BE2C (cell line): Measurements from ENCODE around the gene FAM168B.

Source experiments
- DNase-seq: peaks from one replicate; pipeline ENCODE4 v3.0.0-alpha.2; 2020
- H3K27me3 ChIP-seq: fragments of 250-450 bp; sonication (Bioruptor Pico); 2 replicates; pipeline ENCODE4 v1.5.1; 2020; ENCODE audit warnings: mild to moderate bottlenecking
- H3K36me3 ChIP-seq: fragments of 250-450 bp; sonication (Bioruptor Pico); 2 replicates; pipeline ENCODE4 v1.5.1; 2020; ENCODE audit warnings: mild to moderate bottlenecking
- H3K4me1 ChIP-seq: fragments of 250-450 bp; sonication (Bioruptor Pico); 2 replicates; pipeline ENCODE4 v1.5.1; 2020
- H3K4me3 ChIP-seq: 2 replicates; pipeline ENCODE4 v1.5.1; 2011; ENCODE audit warnings: low read depth, low read length
- H3K9me3 ChIP-seq: fragments of 250-450 bp; sonication (Bioruptor Pico); 2 replicates; pipeline ENCODE4 v1.5.1; 2020
- CTCF ChIP-seq: IDR thresholded peaks from 2 replicates; pipeline ENCODE4 v1.5.1; 2012; ENCODE audit warnings: mild to moderate bottlenecking, low read depth, low read length

The FAM168B gene

DNA sequence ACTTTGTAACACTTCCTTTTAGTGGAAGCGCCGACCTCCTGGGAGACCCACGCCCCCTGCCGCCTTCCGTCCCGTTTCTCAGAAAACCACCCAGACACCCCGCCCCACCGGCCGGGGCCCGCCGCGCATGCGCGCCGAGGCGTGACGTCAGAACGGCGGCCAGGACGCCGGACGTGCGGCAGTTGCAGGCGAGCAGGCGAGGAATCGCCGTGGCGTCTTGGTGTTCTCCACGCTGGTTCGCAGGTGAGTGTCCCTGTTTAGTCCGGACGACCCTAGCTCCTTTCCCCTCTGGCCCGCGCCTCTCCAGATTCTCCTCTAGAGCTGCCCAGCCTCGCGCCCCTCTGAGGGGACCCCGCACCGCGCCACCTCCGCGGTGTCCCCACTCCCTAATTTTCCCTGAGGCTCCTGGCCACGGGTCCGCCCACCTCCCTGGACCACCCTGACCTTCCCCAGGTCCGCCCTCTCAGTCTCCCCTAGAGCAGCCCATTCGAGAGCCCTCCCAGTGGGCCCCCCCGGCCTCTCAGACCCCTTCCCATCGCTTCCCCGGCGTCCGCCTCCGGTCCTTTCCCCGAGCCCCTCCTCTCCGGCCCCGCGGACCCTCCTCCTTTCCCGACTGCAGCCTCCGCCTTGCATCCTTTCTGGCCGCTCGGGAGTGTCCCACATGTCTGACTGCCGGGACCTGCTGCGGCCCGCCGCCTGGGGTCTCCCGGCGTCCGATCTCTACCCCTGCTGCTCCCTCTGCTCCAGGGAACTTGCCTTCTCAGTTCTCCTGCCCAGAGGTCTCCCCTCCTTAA is 12.1 kb upstream of the FAM168B start, which contains the start of gene PLEKHB2:
Gene PLEKHB2, plus strand, starts transcription at position 181 of the 794 bp plus-strand sequence. CDS start 15,606 bp downstream, outside the sequence.
- DNase-seq, result peak; percentile 83
- Histone ChIP-seq H3K27me3 (no peaks in the 10 kb centered on the region), H3K4me1 (no peaks in the 10 kb centered on the region)

DNA sequence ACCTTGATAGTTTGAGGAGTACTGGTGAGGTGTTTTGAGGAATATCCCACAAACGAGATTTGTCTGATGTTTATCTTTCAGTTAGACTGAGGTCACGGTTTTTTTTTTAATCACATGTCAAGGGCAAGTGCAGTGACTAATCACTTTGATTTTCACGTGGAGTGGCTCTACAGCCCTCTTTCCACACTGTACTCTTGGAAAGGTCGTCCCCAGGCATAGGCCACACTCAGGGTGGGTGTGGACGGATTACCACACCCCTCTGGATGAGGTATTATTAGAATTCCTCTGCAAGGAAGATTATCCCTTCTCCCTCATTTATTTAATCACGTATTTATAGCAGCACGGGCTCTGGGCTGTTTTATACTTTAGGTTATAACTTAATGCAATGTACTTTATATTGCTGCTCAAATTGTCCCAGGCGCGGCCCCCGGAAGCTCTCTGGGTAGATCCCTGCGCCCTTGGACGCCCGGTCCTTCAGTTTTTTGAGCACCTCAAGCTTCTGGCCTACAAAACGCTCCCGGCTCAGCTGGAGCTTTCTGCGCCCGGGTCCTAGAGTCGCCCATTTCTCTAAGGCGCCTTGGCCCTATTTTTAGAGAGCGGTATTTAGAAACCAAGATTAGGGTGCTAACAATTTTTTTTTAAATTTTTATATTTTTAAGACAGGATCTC is 11.4 kb upstream of the FAM168B start:
- no peaks in the 10 kb centered on the region for H3K36me3 ChIP-seq
- no peaks in the 10 kb centered on the region for H3K27me3 ChIP-seq
- TF ChIP-seq CTCF, result no peak
- peak overlapping the region; percentile 76 for H3K4me3 ChIP-seq
- no peaks in the 10 kb centered on the region for H3K4me1 ChIP-seq
- no peak for DNase-seq
- no peaks in the 10 kb centered on the region for H3K9me3 ChIP-seq

More for the DNA sequence above, 12.1 kb upstream of the FAM168B start, which contains the start of gene PLEKHB2:
- Histone ChIP-seq H3K36me3 (no peaks in the 10 kb centered on the region), H3K4me3 (peak within 1 kb of the TSS; percentile 76), H3K9me3 (no peaks in the 10 kb centered on the region)
- no peak for TF ChIP-seq CTCF

DNA sequence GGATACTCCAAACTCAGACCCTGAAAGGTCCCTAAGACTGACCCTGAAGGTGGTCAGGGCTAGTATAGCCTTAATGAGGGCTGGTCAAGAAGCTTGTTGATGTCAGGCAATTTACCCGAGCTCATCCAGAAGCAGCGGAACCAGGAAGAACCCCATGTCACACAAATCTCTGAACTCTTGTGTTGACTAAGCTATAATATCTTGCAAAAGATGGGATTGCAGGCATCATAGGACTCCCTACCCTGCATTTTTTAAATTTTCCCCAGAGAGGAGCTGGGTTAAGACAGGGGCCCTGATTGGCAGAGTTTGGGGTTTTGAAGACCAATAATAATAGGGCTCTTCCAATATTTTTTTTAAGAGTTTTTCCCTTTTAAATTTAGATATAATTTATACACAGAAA is 9.9 kb upstream of the FAM168B start:
- H3K9me3 ChIP-seq, result no peaks in the 10 kb centered on the region
- no peak for TF ChIP-seq CTCF
- H3K4me3 ChIP-seq, result no peak overlapping the region
- H3K4me1 ChIP-seq, result no peaks in the 10 kb centered on the region
- DNase-seq, result no peak
- no peaks in the 10 kb centered on the region for H3K27me3 ChIP-seq
- H3K36me3 ChIP-seq, result no peaks in the 10 kb centered on the region

- no peaks in the 10 kb centered on the region for H3K27me3 ChIP-seq
- no peaks in the 10 kb centered on the region for H3K4me1 ChIP-seq
- no peaks in the 10 kb centered on the region for H3K9me3 ChIP-seq
- H3K4me3 ChIP-seq, result no peak overlapping the region
- no peak for TF ChIP-seq CTCF
- H3K36me3 ChIP-seq, result no peaks in the 10 kb centered on the region
- DNase-seq, result no peak
Measured at GRCh38 chr2:131094463-131095281, 1.4 kb upstream of the FAM168B start.

- no peak for TF ChIP-seq CTCF
Measured at GRCh38 chr2:131093696-131094462, 619 bp upstream of the FAM168B start.

More at GRCh38 chr2:131093696-131094462, 619 bp upstream of the FAM168B start:
- H3K27me3 ChIP-seq, result no peaks in the 10 kb centered on the region
- no peaks in the 10 kb centered on the region for H3K9me3 ChIP-seq
- peak; percentile 63 for DNase-seq
- H3K4me1 ChIP-seq, result no peaks in the 10 kb centered on the region
- no peaks in the 10 kb centered on the region for H3K36me3 ChIP-seq
- H3K4me3 ChIP-seq, result peak overlapping the region; percentile 68
